HepG2 (cell line): ENCODE data around the gene TRPT1. TPM values are rescaled to one million over a fixed set of nuclear protein-coding genes. Genes with fewer than 3 reads are reported as not detected.

Experiments
- BCL6 ChIP-seq: IDR thresholded peaks from 2 replicates; pipeline ENCODE4 v1.6.1; 2016; ENCODE audit warnings: missing genetic modification reagents, missing compliant biosample characterization
- CBX1 ChIP-seq: IDR thresholded peaks from one replicate; pipeline ENCODE4 v1.6.1; 2016; ENCODE audit warnings: antibody characterized with exemption, low read depth
- FOXJ3 ChIP-seq: sonication (generic); formaldehyde crosslinking; IDR thresholded peaks from 2 replicates; pipeline ENCODE4 v1.4.0; 2020; ENCODE audit warnings: missing genetic modification reagents, mild to moderate bottlenecking, borderline replicate concordance
- IKZF1 ChIP-seq: fragments of 450-650 bp; IDR thresholded peaks from 2 replicates; pipeline ENCODE4 v1.7.1; 2016
- IRF9 ChIP-seq: sonication (generic); formaldehyde crosslinking; IDR thresholded peaks from 2 replicates; pipeline ENCODE4 v1.8.0; 2022; ENCODE audit warnings: missing genetic modification reagents, mild to moderate bottlenecking, borderline replicate concordance
- KAT2B ChIP-seq: fragments of 150-350 bp; IDR thresholded peaks from 2 replicates; pipeline ENCODE4 v1.6.1; 2014; ENCODE audit warnings: low read depth, low read length, borderline replicate concordance
- KDM2A ChIP-seq: sonication (generic); formaldehyde crosslinking; IDR thresholded peaks from 2 replicates; pipeline ENCODE4 v1.4.0; 2020; ENCODE audit warnings: low read depth, missing genetic modification reagents, borderline replicate concordance
- KMT2A ChIP-seq: sonication (generic); formaldehyde crosslinking; IDR thresholded peaks from 2 replicates; pipeline ENCODE4 v1.4.0; 2020; ENCODE audit warnings: missing genetic modification reagents
- MIER2 ChIP-seq: IDR thresholded peaks from 2 replicates; pipeline ENCODE4 v1.6.1; 2016; ENCODE audit warnings: missing biosample characterization, missing genetic modification reagents
- MTF1 ChIP-seq: sonication (generic); formaldehyde crosslinking; IDR thresholded peaks from 2 replicates; pipeline ENCODE4 v1.5.0; 2020; ENCODE audit warnings: missing genetic modification reagents
- PHF21A ChIP-seq: sonication (generic); formaldehyde crosslinking; IDR thresholded peaks from 2 replicates; pipeline ENCODE4 v1.5.0; 2020; ENCODE audit warnings: mild to moderate bottlenecking, missing genetic modification reagents
- POLR2AphosphoS2 ChIP-seq: IDR thresholded peaks from 2 replicates; pipeline ENCODE4 v1.6.1; 2011; ENCODE audit warnings: low read depth, low read length, improper control_type of control experiment
- SMAD3 ChIP-seq: sonication (generic); formaldehyde crosslinking; IDR thresholded peaks from 2 replicates; pipeline ENCODE4 v1.4.0; 2020; ENCODE audit warnings: missing genetic modification reagents
- SMC3 ChIP-seq: IDR thresholded peaks from 2 replicates; pipeline ENCODE4 v1.6.1; 2011; ENCODE audit warnings: low read length, improper control_type of control experiment
- USF2 ChIP-seq, 2 experiments: sonication (generic) in 1 of 2; formaldehyde crosslinking in 1 of 2; IDR thresholded peaks; 2 replicates each; pipeline versions ENCODE4 v1.5.1 to v1.6.1; 2011 to 2020; ENCODE audit warnings: borderline replicate concordance in 1 of 2, low read depth in 1 of 2, low read length in 1 of 2, mild to moderate bottlenecking in 1 of 2, missing genetic modification reagents in 1 of 2, moderate library complexity in 1 of 2
- ZBTB26 ChIP-seq: IDR thresholded peaks from 2 replicates; pipeline ENCODE4 v1.6.1; 2016; ENCODE audit warnings: missing compliant biosample characterization, missing genetic modification reagents, borderline replicate concordance
- polyA plus RNA-seq, 8 experiments: library from polyadenylated mRNA; depleted of rRNA in 3 of 8; stranded (reverse) in 7 of 8; unstranded in 1 of 8; fragments of >200 nt; fragmentation: Illumina TruSeq in 4 of 8; extraction: Trizol in 4 of 8; gene quantifications; 2 replicates each; pipeline versions ENCODE4 v1.2.1 to v1.2.3, GENCODE V29; 2011 to 2016; ENCODE audit warnings: low read depth in 4 of 8, missing spikeins in 1 of 8, mixed read lengths in 1 of 8; ENCODE audit not compliant: insufficient read depth in 1 of 8
- total RNA-seq, 5 experiments: library from RNA; depleted of rRNA; stranded (reverse); fragments of >200 nt; fragmentation: Illumina TruSeq; extraction: Trizol; gene quantifications; 2 replicates each; pipeline ENCODE4 v1.2.3, GENCODE V29; 2016; ENCODE audit warnings: low read depth in 1 of 5
- TF ChIP-seq, protein P1 (sequence below), 2 experiments: sonication (generic) in 1 of 2; formaldehyde crosslinking in 1 of 2; IDR thresholded peaks; 2 replicates each; pipeline versions ENCODE4 v1.4.0 to v1.6.1; 2016 to 2020; ENCODE audit warnings: borderline replicate concordance in 1 of 2, low read depth in 1 of 2, mild to moderate bottlenecking in 1 of 2, missing genetic modification reagents in 1 of 2
- TF ChIP-seq, protein P2 (sequence below): sonication (generic); formaldehyde crosslinking; IDR thresholded peaks from 2 replicates; pipeline ENCODE4 v1.4.0; 2020; ENCODE audit warnings: mild to moderate bottlenecking, missing genetic modification reagents

TRPT1 gene
- total and polyA plus RNA-seq, 2 of the 13 experiments (the other 11 are each of a cell fraction or from before 2014, with no cell fraction given): 24.8 to 40.7 TPM

GRCh38 chr11:64234647-64235379 is 8.8 kb upstream of the TRPT1 start (continued):
- no peak for TF ChIP-seq IRF9 (CRISPR knock-in tag)
- TF ChIP-seq BCL6 (CRISPR knock-in tag): no peak
- TF ChIP-seq POLR2AphosphoS2: no peak
- TF ChIP-seq IKZF1: no peak
- TF ChIP-seq MTF1 (CRISPR knock-in tag): no peak
- no peak for TF ChIP-seq CBX1
- TF ChIP-seq USF2 (IDR thresholded peaks at IDR 0.05; ENCODE audit: low read depth, low read length): no peak
- TF ChIP-seq USF2 (CRISPR knock-in tag; IDR thresholded peaks at IDR 0.05; ENCODE audit: borderline replicate concordance): no peak
- TF ChIP-seq FOXJ3 (CRISPR knock-in tag): no peak
- no peak for TF ChIP-seq SMAD3 (CRISPR knock-in tag)
- TF ChIP-seq SMC3: no peak
- TF ChIP-seq KMT2A (CRISPR knock-in tag): no peak
- TF ChIP-seq ZBTB26 (CRISPR knock-in tag): no peak
- TF ChIP-seq PHF21A (CRISPR knock-in tag): no peak; the same call in 1 of the 2 replicates
- no peak for TF ChIP-seq KDM2A (CRISPR knock-in tag)
- no peak for TF ChIP-seq KAT2B
- TF ChIP-seq, protein P1, sequence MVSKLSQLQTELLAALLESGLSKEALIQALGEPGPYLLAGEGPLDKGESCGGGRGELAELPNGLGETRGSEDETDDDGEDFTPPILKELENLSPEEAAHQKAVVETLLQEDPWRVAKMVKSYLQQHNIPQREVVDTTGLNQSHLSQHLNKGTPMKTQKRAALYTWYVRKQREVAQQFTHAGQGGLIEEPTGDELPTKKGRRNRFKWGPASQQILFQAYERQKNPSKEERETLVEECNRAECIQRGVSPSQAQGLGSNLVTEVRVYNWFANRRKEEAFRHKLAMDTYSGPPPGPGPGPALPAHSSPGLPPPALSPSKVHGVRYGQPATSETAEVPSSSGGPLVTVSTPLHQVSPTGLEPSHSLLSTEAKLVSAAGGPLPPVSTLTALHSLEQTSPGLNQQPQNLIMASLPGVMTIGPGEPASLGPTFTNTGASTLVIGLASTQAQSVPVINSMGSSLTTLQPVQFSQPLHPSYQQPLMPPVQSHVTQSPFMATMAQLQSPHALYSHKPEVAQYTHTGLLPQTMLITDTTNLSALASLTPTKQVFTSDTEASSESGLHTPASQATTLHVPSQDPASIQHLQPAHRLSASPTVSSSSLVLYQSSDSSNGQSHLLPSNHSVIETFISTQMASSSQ (IDR thresholded peaks at IDR 0.05; ENCODE audit: low read depth): no peak
- TF ChIP-seq, protein P1 (CRISPR knock-in tag; IDR thresholded peaks at IDR 0.05; ENCODE audit: borderline replicate concordance): no peak
- TF ChIP-seq, protein P2, sequence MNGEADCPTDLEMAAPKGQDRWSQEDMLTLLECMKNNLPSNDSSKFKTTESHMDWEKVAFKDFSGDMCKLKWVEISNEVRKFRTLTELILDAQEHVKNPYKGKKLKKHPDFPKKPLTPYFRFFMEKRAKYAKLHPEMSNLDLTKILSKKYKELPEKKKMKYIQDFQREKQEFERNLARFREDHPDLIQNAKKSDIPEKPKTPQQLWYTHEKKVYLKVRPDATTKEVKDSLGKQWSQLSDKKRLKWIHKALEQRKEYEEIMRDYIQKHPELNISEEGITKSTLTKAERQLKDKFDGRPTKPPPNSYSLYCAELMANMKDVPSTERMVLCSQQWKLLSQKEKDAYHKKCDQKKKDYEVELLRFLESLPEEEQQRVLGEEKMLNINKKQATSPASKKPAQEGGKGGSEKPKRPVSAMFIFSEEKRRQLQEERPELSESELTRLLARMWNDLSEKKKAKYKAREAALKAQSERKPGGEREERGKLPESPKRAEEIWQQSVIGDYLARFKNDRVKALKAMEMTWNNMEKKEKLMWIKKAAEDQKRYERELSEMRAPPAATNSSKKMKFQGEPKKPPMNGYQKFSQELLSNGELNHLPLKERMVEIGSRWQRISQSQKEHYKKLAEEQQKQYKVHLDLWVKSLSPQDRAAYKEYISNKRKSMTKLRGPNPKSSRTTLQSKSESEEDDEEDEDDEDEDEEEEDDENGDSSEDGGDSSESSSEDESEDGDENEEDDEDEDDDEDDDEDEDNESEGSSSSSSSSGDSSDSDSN: peak; percentile 55; the same call in 1 of the 2 replicates
- no peak for TF ChIP-seq MIER2
